ENCODE data around the gene THNSL1. TPM values are rescaled to one million over a fixed set of nuclear protein-coding genes. Genes with fewer than 3 reads are reported as not detected.

Gene THNSL1
- total and polyA plus RNA-seq, 2 of the 8 experiments (the other 6 are each of a cell fraction or from before 2014, with no cell fraction given): 1.4 to 3.1 TPM

DNA sequence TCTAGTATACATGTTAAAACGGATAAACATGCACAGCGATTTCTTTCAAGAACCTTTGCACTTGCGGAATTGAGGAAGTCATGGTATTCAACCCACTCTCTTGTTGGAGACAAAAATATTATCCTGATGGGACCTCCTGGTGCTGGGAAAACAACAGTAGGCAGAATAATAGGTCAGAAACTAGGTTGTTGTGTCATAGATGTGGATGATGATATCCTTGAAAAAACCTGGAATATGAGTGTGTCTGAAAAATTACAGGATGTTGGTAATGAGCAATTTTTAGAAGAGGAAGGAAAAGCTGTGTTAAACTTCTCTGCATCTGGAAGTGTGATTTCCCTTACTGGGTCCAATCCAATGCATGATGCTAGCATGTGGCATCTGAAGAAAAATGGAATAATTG lies 6.9 kb downstream of the THNSL1 start:
- WGBS, 2 experiments (ENCODE audit: extremely low coverage in 1 of 2, insufficient coverage in 1 of 2, insufficient read length in 1 of 2, insufficient replicate concordance in 2 of 2, low coverage in 1 of 2, low lambda C conversion rate in 2 of 2, missing lambda C conversion rate in 1 of 2): 94% methylated on average over 3 of the region's 3 CpGs; no CpG with 5 or more reads in 1 of the 2 experiments
- no peak for FAIRE-seq

More for the DNA sequence above, 6.9 kb downstream of the THNSL1 start:
- DNase-seq (ENCODE audit: low read depth in 1 of 2, low spot score in 2 of 2): no peak
- no peaks in the 10 kb centered on the region for H3K79me2 ChIP-seq (ENCODE audit: control insufficient read depth in 1 of 2, insufficient read depth in 2 of 2, low read length in 2 of 2)
- no peaks in the 10 kb centered on the region for H3K23me2 ChIP-seq (ENCODE audit: low read depth, low read length)
- H3K4me2 ChIP-seq (ENCODE audit: insufficient read depth in 1 of 2, low read depth in 2 of 2, low read length in 2 of 2): no peak overlapping the region
- H3K56ac ChIP-seq (replicated peaks; ENCODE audit: insufficient read length, low read depth, low read length): no peak overlapping the region
- no peak overlapping the region for H3K23ac ChIP-seq (ENCODE audit: insufficient read length)
- no peak overlapping the region for H3K27ac ChIP-seq (ENCODE audit: low read depth, low read length)
- TF ChIP-seq FOSL1 (IDR thresholded peaks at IDR 0.05; ENCODE audit: insufficient read depth, low read depth, low read length): no peak
- H2BK12ac ChIP-seq (ENCODE audit: low read depth, low read length): no peak overlapping the region
- H3K14ac ChIP-seq (ENCODE audit: insufficient read length): no peak overlapping the region
- H2BK5ac ChIP-seq (ENCODE audit: low read depth, low read length): no peak overlapping the region
- H3K9me3 ChIP-seq (ENCODE audit: insufficient read depth in 2 of 2, low read depth in 1 of 2, low read length in 1 of 2): no peaks in the 10 kb centered on the region
- H3K36me3 ChIP-seq (ENCODE audit: control insufficient read depth in 2 of 4, insufficient read depth in 4 of 4, low read length in 3 of 4): no peaks in the 10 kb centered on the region
- no peak overlapping the region for H4K91ac ChIP-seq (replicated peaks; ENCODE audit: insufficient read length, low read length)
- no peak overlapping the region for H2BK20ac ChIP-seq (ENCODE audit: low read length)
- no peaks in the 10 kb centered on the region for H3K4me1 ChIP-seq (replicated peaks in 1 of 4; ENCODE audit: control insufficient read depth in 3 of 4, insufficient read depth in 4 of 4, low read length in 3 of 4)
- no peaks in the 10 kb centered on the region for H3K27me3 ChIP-seq (replicated peaks in 1 of 4; ENCODE audit: control insufficient read depth in 3 of 4, extremely low read depth in 1 of 4, insufficient read depth in 3 of 4, low read length in 3 of 4)
- H2AFZ ChIP-seq (ENCODE audit: low read length): no peak overlapping the region
- no peak overlapping the region for H2BK15ac ChIP-seq (ENCODE audit: low read length)
- ChIA-PET CTCF (ENCODE audit: partially characterized antibody) (interaction anchor here (1.0 to 2.6 kb wide), 2 partner anchors 14 to 58 kb away, joined by 3 to 10 read pairs; no protein-coding TSS in a partner anchor), POLR2A (ENCODE audit: partially characterized antibody) (no interaction called here)
- no peak overlapping the region for H4K8ac ChIP-seq (ENCODE audit: extremely low read depth, insufficient read depth, low read length)
- no peaks in the 10 kb centered on the region for H4K20me1 ChIP-seq (replicated peaks in 1 of 2; ENCODE audit: control insufficient read depth in 1 of 2, insufficient read depth in 2 of 2, low read length in 2 of 2)
- H3K79me1 ChIP-seq (ENCODE audit: low read depth, low read length): no peaks in the 10 kb centered on the region
- no peak overlapping the region for H4K5ac ChIP-seq (ENCODE audit: insufficient read length, low read depth, low read length)
- H2BK120ac ChIP-seq (replicated peaks; ENCODE audit: low read depth, low read length): no peak overlapping the region
- no peak overlapping the region for H2AK5ac ChIP-seq (ENCODE audit: low read depth, low read length)
- no peak overlapping the region for H3K4me3 ChIP-seq (ENCODE audit: extremely low read depth in 1 of 4, insufficient read depth in 2 of 4, low read depth in 3 of 4, low read length in 4 of 4)
- H3K9ac ChIP-seq (replicated peaks in 1 of 4; ENCODE audit: extremely low read depth in 1 of 4, low read depth in 3 of 4, low read length in 3 of 4): no peak overlapping the region
- no peak overlapping the region for H3K18ac ChIP-seq (ENCODE audit: extremely low read depth, low read length)
- H3K4ac ChIP-seq (replicated peaks; ENCODE audit: insufficient read length, low read depth, low read length): no peak overlapping the region
